ENCODE results near the gene AP2B1.
A peak's percentile ranks its signal among the peaks of the same experiment; 100 is the strongest.

AP2B1 gene

GRCh38 chr17:35588196-35588920, 1.2 kb downstream of the AP2B1 start:
- peak overlapping the region; percentile 83 for H3K4me2 ChIP-seq (ENCODE audit: low read length, poor library complexity, severe bottlenecking)
- H2BK12ac ChIP-seq (ENCODE audit: low read length in 2 of 2): no peak overlapping the region
- H2BK15ac ChIP-seq (ENCODE audit: low read depth, poor library complexity, severe bottlenecking): no peak overlapping the region
- H4K8ac ChIP-seq (ENCODE audit: low read length): no peak overlapping the region
- H3K36me3 ChIP-seq (ENCODE audit: control insufficient read depth in 1 of 2, insufficient read depth in 2 of 2, low read depth in 1 of 2, low read length in 2 of 2): peaks cover 0 to 4% of the 10 kb centered on the region in 2 experiments
- H3K27me3 ChIP-seq (ENCODE audit: control insufficient read depth in 1 of 2, insufficient read depth in 1 of 2, low read length in 2 of 2): peaks cover 0 to under 1% of the 10 kb centered on the region in 2 experiments
- H3K27ac ChIP-seq (ENCODE audit: low read length, poor library complexity, severe bottlenecking): peak overlapping the region; percentile 67
- H4K91ac ChIP-seq (ENCODE audit: low read length): no peak overlapping the region
- peak overlapping the region; percentile 83 to 98 for H3K4me3 ChIP-seq (ENCODE audit: insufficient read depth in 1 of 2, low read depth in 1 of 2, low read length in 2 of 2)
- no peak overlapping the region for H2BK5ac ChIP-seq (ENCODE audit: low read depth, low read length, poor library complexity, severe bottlenecking)
- H2AK5ac ChIP-seq (ENCODE audit: low read length, severe bottlenecking): no peak overlapping the region
- H3K23ac ChIP-seq (ENCODE audit: low read length in 2 of 2): no peak overlapping the region
- no peaks in the 10 kb centered on the region for H3K9me3 ChIP-seq (ENCODE audit: control insufficient read depth, low read length)
- H3K9ac ChIP-seq (ENCODE audit: low read length): peak overlapping the region; percentile 98
- WGBS: 66% methylated on average over 10 of the region's 12 CpGs
- H3K14ac ChIP-seq (ENCODE audit: low read length in 2 of 2): no peak overlapping the region
- DNase-seq: peak; percentile 70
- H3K4ac ChIP-seq (ENCODE audit: low read depth in 1 of 2, low read length in 2 of 2): no peak overlapping the region
- no peak overlapping the region for H3K18ac ChIP-seq (ENCODE audit: low read depth in 1 of 2, low read length in 2 of 2)
- no peak overlapping the region for H2BK120ac ChIP-seq (ENCODE audit: low read depth, low read length)
- no peaks in the 10 kb centered on the region for H3K79me1 ChIP-seq (replicated peaks; ENCODE audit: low read length, poor library complexity, severe bottlenecking)
- peaks cover 4% of the 10 kb centered on the region for H3K4me1 ChIP-seq (ENCODE audit: control insufficient read depth, insufficient read depth, low read depth, low read length)
- no peak overlapping the region for H2AFZ ChIP-seq (ENCODE audit: low read depth, low read length)

DNA sequence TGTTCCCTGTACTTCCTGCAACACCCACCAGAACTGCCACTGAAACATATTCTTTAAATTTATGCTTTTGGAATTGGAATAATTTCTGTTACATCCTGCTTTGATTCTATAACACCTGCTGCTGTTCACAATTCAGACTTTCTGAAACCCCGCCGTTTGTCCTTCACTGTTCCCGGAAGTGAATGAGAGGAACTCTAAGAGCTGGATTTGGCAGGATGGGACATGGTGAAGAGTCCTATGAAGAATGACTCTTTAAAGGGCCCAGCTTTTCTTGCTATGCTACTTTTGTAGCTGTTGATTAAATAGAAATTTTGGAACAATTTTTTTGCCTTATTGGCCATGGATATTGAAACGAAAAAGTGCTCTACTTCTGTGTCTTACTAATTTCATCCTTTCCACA, 8.9 kb downstream of the AP2B1 start:
- H3K27ac ChIP-seq (ENCODE audit: low read length, poor library complexity, severe bottlenecking): no peak overlapping the region
- H3K4me1 ChIP-seq (ENCODE audit: control insufficient read depth, insufficient read depth, low read depth, low read length): peaks cover 5% of the 10 kb centered on the region
- H3K9me3 ChIP-seq (ENCODE audit: control insufficient read depth, low read length): no peaks in the 10 kb centered on the region
- no peak overlapping the region for H2BK5ac ChIP-seq (ENCODE audit: low read depth, low read length, poor library complexity, severe bottlenecking)
- no peak for DNase-seq
- H3K9ac ChIP-seq (ENCODE audit: low read length): no peak overlapping the region
- H2AK5ac ChIP-seq (ENCODE audit: low read length, severe bottlenecking): no peak overlapping the region
- H3K4ac ChIP-seq (ENCODE audit: low read depth in 1 of 2, low read length in 2 of 2): no peak overlapping the region
- H2BK12ac ChIP-seq (ENCODE audit: low read length in 2 of 2): no peak overlapping the region
- no peak overlapping the region for H4K91ac ChIP-seq (ENCODE audit: low read length)
- peaks cover 20% of the 10 kb centered on the region for H3K79me1 ChIP-seq (replicated peaks; ENCODE audit: low read length, poor library complexity, severe bottlenecking)
- H3K36me3 ChIP-seq (ENCODE audit: control insufficient read depth in 1 of 2, insufficient read depth in 2 of 2, low read depth in 1 of 2, low read length in 2 of 2): peaks cover 24 to 69% of the 10 kb centered on the region in 2 experiments
- no peak overlapping the region for H4K8ac ChIP-seq (ENCODE audit: low read length)
- no peak overlapping the region for H3K18ac ChIP-seq (ENCODE audit: low read depth in 1 of 2, low read length in 2 of 2)
- no peak overlapping the region for H3K4me3 ChIP-seq (ENCODE audit: insufficient read depth in 1 of 2, low read depth in 1 of 2, low read length in 2 of 2)
- 96% methylated on average over 3 of the region's 4 CpGs for whole genome bisulfite sequencing
- H3K27me3 ChIP-seq (ENCODE audit: control insufficient read depth in 1 of 2, insufficient read depth in 1 of 2, low read length in 2 of 2): no peaks in the 10 kb centered on the region
- no peak overlapping the region for H2AFZ ChIP-seq (ENCODE audit: low read depth, low read length)
- H3K14ac ChIP-seq (ENCODE audit: low read length in 2 of 2): no peak overlapping the region
- no peak overlapping the region for H2BK120ac ChIP-seq (ENCODE audit: low read depth, low read length)
- no peak overlapping the region for H3K4me2 ChIP-seq (ENCODE audit: low read length, poor library complexity, severe bottlenecking)
- no peak overlapping the region for H3K23ac ChIP-seq (ENCODE audit: low read length in 2 of 2)
- no peak overlapping the region for H2BK15ac ChIP-seq (ENCODE audit: low read depth, poor library complexity, severe bottlenecking)

DNA sequence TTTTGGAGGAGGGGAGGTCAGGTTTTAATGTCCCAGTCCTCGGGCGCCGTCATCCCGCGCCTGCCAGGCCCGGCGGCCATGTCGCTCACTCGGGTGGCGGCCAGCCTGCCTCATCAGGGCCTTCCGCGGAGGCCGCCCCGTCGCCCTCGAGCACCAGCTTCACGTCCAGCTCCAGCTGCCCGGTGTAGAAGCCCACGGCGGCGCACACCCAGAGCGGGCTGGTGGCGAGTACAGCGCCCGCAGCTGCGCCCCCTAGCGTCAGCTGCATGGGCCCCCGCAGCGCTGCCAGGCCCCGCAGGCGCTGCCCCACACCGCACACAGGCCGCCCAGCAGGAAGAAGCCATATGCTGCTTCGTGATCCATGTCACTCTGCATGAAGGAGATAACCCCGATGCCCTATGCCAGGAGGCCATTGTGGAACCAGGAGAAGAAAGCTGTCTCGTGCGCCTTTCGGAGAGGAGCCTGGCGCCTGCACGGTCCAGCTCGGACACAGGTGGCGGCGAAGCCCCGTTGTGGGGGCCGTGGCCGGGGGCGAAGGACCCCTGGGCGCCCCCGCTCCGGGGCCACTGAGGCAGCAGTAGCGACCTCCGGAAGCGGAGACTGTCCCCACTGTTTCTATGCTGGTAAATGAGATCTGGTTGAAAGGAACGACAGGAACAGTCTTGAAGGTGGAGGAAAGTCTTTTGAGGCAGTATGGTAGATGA, 9.6 kb downstream of the AP2B1 start:
- Histone ChIP-seq H2AK5ac (ENCODE audit: low read length, severe bottlenecking) (no peak overlapping the region), H3K4me1 (ENCODE audit: control insufficient read depth, insufficient read depth, low read depth, low read length) (peaks cover 3% of the 10 kb centered on the region), H3K23ac (ENCODE audit: low read length in 2 of 2) (no peak overlapping the region), H2BK120ac (ENCODE audit: low read depth, low read length) (peak overlapping the region; percentile 19), H3K27ac (ENCODE audit: low read length, poor library complexity, severe bottlenecking) (no peak overlapping the region), H3K4ac (ENCODE audit: low read depth in 1 of 2, low read length in 2 of 2) (no peak overlapping the region), H2BK5ac (ENCODE audit: low read depth, low read length, poor library complexity, severe bottlenecking) (no peak overlapping the region), H3K79me1 (replicated peaks; ENCODE audit: low read length, poor library complexity, severe bottlenecking) (peaks cover 23% of the 10 kb centered on the region), H4K8ac (ENCODE audit: low read length) (peak overlapping the region; percentile 77), H3K9me3 (ENCODE audit: control insufficient read depth, low read length) (no peaks in the 10 kb centered on the region), H3K4me3 (ENCODE audit: insufficient read depth in 1 of 2, low read depth in 1 of 2, low read length in 2 of 2) (no peak overlapping the region), H2BK12ac (ENCODE audit: low read length in 2 of 2) (no peak overlapping the region), H2AFZ (ENCODE audit: low read depth, low read length) (no peak overlapping the region), H3K18ac (ENCODE audit: low read depth in 1 of 2, low read length in 2 of 2) (no peak overlapping the region), H3K27me3 (ENCODE audit: control insufficient read depth in 1 of 2, insufficient read depth in 1 of 2, low read length in 2 of 2) (no peaks in the 10 kb centered on the region), H3K14ac (ENCODE audit: low read length in 2 of 2) (no peak overlapping the region), H2BK15ac (ENCODE audit: low read depth, poor library complexity, severe bottlenecking) (no peak overlapping the region), H4K91ac (ENCODE audit: low read length) (peak overlapping the region; percentile 15), H3K4me2 (ENCODE audit: low read length, poor library complexity, severe bottlenecking) (peak overlapping the region; percentile 16), H3K9ac (ENCODE audit: low read length) (no peak overlapping the region), H3K36me3 (ENCODE audit: control insufficient read depth in 1 of 2, insufficient read depth in 2 of 2, low read depth in 1 of 2, low read length in 2 of 2) (peaks cover 28 to 74% of the 10 kb centered on the region in 2 experiments)
- no peak for DNase-seq
- 86% methylated on average over 50 of the region's 54 CpGs for WGBS

- Histone ChIP-seq H3K4me2 (ENCODE audit: low read length, poor library complexity, severe bottlenecking) (no peak overlapping the region), H3K4ac (ENCODE audit: low read depth in 1 of 2, low read length in 2 of 2) (no peak overlapping the region), H2AFZ (ENCODE audit: low read depth, low read length) (no peak overlapping the region), H3K27ac (ENCODE audit: low read length, poor library complexity, severe bottlenecking) (no peak overlapping the region), H4K91ac (ENCODE audit: low read length) (no peak overlapping the region), H3K9me3 (ENCODE audit: control insufficient read depth, low read length) (no peaks in the 10 kb centered on the region), H3K79me1 (replicated peaks; ENCODE audit: low read length, poor library complexity, severe bottlenecking) (peaks cover 23% of the 10 kb centered on the region), H2BK12ac (ENCODE audit: low read length in 2 of 2) (no peak overlapping the region), H3K23ac (ENCODE audit: low read length in 2 of 2) (no peak overlapping the region), H2BK120ac (ENCODE audit: low read depth, low read length) (no peak overlapping the region), H3K36me3 (ENCODE audit: control insufficient read depth in 1 of 2, insufficient read depth in 2 of 2, low read depth in 1 of 2, low read length in 2 of 2) (peaks cover 24 to 83% of the 10 kb centered on the region in 2 experiments), H3K9ac (ENCODE audit: low read length) (no peak overlapping the region), H4K8ac (ENCODE audit: low read length) (no peak overlapping the region), H3K4me1 (ENCODE audit: control insufficient read depth, insufficient read depth, low read depth, low read length) (peaks cover 2% of the 10 kb centered on the region), H2BK5ac (ENCODE audit: low read depth, low read length, poor library complexity, severe bottlenecking) (no peak overlapping the region), H3K27me3 (ENCODE audit: control insufficient read depth in 1 of 2, insufficient read depth in 1 of 2, low read length in 2 of 2) (no peaks in the 10 kb centered on the region), H2BK15ac (ENCODE audit: low read depth, poor library complexity, severe bottlenecking) (no peak overlapping the region), H3K14ac (ENCODE audit: low read length in 2 of 2) (no peak overlapping the region), H3K18ac (ENCODE audit: low read depth in 1 of 2, low read length in 2 of 2) (no peak overlapping the region), H3K4me3 (ENCODE audit: insufficient read depth in 1 of 2, low read depth in 1 of 2, low read length in 2 of 2) (no peak overlapping the region), H2AK5ac (ENCODE audit: low read length, severe bottlenecking) (no peak overlapping the region)
- 90% methylated on average over 5 of the region's 5 CpGs for WGBS
- no peak for DNase-seq
Observed at GRCh38 chr17:35597604-35598003, 10.5 kb downstream of the AP2B1 start.
